Kidney tubule cell (primary cell): Measurements from ENCODE around the gene SMIM21.

ENCODE experiments used
- DNase-seq: peaks from one replicate; pipeline ENCODE4 v3.0.0-alpha.2; 2018; ENCODE audit warnings: low spot score

The SMIM21 gene

DNA sequence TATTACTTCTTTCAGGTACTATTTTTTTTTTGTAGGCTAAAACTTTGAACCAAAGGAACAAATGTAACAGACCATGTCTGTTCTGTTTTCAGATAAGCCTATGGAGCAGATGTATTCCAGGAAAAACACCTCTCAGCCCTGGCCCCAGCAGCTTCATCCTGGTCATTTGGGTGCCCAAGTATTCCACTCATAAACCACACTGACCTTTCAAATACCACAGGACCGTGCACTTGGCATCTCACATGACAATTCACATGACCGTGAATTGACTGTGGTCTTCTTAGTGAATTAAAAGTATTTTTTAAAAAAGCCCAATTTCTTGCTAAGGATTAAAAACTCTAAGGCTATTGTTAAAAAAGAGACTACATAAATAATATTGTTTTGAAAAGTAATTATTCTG lies 50.2 kb downstream of the SMIM21 start:
- DNase-seq, result peak; percentile 13

DNA sequence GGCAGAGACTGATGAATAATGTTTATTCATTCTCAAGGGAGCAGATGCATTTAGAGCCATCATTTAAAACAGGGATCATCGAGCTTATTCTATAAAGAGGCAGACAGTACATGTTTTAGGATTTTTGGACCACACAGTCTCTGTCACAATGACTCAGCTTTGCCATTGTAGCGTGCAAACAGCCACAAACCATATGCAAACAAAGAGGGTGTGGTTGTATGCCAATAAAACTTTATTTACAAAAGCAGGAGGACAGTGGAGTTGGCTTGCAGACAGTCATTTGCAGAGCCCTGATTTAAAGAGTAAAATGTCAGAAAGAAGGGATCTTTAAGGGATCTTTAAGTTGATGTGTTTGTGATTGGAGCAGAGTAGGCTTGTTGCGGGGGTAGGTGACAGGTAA lies 51.5 kb downstream of the SMIM21 start:
- DNase-seq, result no peak

DNA sequence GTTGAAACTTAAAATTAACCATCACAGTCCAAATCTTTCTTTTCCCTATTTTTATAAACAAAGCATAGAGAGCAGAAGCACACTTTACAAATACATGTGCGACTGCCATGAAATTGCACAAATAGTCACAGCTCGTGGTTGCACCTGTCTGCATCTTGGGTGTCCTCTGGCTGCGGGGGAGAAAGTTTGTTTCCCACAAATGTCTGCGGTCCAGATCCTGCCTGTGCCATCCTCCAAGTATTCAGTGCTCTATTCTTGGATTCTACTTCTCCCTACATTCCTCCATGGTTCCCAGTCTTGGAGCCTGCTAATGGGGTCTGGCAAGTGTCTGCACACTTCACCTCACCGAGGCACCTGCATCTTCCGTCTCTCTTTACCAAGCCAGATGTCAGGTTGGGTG lies 52.2 kb downstream of the SMIM21 start:
- no peak for DNase-seq

DNA sequence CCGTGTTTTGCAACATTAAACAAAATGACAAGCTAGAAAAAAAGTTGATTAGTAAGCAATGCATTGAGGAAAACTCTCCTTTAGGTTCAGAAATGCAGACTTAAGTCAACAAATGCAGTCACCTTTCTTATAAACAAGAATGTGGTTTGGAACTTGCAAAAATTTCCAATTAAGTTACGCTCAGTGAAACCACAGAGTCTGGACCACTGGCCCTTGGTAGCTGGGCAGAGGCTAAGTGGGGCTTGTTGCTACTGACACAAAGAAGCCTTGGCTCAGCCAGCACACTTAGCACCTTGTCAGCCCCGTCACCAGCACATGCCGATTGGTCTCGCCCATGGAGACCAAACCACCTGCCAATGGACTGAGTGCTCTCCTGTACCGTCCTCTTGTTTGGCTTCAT lies 53.0 kb downstream of the SMIM21 start:
- DNase-seq, result no peak

DNA sequence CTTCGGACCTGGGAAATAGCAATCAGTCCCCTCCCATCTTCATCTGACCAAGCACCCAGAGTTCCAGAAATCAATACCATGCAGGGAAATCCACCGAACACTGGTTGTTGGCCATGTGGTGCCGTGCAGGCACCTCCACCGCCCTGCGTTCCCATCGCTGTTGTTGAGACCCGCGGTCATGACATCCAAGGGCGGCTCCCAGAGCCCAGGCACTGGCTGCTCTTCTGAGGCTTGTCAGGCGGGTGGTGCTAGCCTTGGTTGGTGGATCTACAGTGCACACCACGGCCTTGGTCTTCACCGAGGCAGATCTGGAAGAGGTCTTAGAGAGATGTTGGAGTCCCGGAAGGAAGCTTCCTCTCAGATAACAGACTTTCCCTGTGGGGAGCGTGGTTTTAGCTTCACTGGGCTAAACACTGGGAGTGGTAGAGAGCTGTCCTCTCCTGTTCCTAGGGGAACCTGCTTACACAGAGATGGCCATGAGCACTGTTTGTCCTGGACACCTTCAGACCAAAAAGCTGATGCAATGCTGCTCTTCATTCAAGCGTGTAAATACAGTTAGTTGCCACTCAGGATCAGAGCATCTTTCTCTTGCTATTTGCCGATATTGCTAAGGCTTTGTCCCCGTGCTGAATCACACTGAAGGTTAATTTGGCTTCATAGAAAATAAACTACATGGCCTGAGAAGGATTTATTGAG lies 58.3 kb downstream of the SMIM21 start:
- DNase-seq, result no peak

DNA sequence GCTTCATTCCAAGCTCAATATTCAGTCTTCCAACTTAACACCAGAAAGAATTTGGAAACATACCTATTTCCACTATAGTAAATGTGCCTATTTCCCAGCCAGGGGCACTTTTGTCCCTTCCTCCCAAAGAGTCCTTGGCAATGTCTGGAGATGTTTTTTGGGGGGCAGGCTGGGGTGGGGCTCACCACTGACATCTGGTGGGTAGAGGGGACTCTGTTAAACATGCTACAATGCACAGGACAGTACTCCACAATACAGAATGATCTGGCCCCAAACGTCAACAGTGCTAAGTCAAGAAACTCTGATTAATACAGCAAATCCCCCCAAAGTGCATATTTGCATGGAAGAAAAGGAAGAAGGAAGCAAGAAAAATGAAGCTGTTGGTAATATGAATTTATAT lies 61.7 kb downstream of the SMIM21 start:
- DNase-seq, result no peak

DNA sequence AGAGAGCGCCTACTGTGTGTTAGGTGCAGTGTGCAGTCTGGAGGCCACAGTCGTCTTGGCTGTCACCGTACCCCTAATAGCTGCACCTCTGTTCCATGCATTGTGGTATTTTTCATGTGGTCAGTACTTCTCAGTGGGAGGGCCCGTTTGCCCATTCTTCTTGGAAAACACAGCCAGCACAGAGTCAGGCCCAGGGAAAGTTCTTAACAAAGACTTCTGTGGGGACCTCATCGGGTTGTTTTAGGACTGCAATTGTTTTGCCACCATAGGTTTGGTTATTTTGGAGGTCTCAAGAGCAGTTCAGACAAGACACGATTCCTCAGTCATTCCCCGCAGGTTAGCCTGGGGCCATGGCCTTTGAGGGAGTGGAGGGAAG lies 62.3 kb downstream of the SMIM21 start:
- no peak for DNase-seq

DNA sequence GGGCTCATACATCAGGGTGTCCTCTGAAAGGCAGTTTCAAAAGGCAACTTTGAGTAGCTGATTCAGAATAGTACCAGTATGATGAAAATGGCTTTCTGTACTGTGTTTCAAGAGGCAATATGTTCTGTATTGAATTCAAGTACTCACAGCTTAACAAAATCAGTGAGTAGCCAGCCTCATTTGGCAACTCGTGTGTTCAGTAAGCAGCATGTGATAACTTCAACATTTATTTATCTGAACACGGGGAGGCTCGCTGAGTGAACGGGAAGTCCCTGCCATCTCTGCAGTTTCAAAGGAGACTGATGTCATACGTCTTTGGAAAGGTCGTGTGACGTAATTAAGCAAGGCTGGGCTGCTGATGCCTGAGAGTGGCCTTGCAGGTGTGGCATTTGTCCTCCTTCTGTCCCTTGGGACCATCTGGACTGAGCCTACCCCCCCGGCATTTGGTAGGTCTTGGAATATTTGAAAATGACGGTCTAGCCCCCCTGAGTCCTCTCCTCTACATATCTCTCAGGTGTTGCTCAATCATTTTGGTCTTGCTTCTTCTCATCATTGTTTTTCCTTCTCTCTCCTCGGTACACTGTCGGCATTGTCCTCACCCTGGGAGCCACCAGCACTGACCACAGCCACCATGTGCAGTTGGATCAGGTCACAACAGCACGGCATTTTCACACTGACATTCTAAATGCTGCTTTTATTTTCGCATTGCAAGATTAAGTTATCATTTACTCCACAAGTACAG lies 62.8 kb downstream of the SMIM21 start:
- no peak for DNase-seq

DNA sequence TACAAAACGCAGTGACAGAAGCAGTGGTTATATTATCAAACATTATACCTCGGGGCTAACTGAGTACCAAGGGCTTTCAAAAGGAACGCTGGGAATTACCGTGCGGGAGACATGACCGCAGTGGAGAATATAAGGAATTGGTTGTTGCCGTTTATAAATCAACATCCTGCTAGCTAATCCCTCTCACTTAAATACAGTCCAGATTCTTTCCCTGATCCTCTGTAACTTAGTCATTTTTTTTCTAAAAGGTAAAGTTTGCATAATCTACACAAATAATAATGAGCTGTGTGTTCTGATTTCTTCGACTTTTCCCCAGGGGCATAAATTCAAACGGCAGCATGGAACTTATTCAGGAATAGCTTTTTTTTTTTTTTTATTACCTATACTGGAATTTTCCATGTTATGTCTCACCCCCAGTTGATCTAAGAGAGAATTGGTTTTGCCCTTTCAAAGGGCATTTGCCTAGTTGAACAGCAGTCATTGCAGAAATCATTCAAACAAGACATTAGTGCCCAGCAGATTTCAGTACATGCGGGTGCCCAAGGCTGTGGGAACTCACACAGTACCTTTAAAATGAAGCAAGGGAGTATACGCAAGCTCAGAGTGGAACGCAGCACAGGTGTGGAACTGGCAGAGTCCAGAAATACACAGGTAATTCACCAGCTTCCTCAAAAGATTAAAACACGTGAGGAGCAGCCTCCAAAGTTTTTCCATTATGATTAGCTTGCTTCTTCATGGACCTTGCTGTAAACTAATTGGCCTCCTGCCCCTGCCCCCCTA lies 63.9 kb downstream of the SMIM21 start:
- no peak for DNase-seq

DNA sequence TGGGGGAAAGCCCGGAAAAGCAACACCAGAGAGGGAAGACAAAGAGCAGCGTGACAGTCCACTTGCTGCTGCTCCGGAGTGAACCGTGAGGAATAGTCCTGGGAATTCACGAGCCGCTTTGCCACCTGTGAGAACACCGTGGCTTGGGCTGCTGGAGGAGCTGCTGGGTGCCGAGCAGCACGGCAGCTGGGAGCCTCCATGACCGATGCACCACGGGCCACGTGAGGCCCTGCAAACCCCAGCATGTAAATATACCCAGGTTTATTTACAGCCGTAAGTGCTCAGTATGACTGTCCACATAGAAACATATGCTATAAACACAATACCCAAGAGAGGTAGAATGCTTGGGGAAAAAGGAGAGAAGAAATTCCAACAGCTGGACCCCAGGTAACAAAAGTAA lies 65.1 kb downstream of the SMIM21 start:
- no peak for DNase-seq

DNA sequence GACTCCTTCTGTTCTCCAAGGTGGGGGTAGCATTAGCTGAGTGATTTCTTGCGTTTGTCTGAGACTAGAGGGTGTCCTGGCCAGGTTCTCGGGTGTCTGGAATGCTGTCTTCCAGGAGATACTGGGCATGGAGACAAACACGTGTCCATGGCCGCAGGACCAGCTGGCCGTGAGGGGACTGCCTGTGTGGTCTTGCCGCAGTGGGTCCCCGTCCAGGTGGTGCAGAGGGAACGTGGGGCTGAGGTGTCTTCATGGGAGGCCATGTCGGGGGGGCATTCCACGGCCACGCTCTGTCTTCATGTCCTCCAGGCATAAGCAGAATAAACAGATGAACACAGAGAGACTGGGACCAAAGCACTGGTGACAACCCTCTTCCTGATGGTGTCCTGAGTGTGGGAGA lies 66.6 kb downstream of the SMIM21 start:
- no peak for DNase-seq

DNA sequence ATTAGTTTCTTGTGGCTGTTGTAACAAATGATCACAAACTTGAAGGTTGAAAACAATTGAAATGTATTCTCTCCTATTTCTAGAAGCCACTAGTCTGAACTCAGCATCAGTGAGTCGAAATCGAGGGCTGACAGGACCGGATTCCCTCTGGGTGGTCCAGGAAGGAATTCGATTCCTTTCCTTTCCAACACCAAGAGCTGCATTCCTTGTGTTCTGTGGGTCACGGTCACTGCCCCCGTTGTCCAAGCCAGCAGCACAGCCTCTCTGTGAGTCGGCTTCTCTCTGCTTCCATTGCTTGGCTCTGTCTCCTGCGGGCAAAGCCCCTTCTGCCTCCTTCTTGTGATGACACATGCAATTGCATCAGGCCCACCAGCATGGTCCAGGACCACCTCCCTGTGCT lies 67.3 kb downstream of the SMIM21 start:
- DNase-seq, result peak; percentile 70
